DMS 273 (cell line): ENCODE results near the gene LBX1.
A peak's percentile ranks its signal among the peaks of the same experiment; 100 is the strongest.

ENCODE experiments used
- DNase-seq: peaks from one replicate; lab custom pipeline; 2025; ENCODE audit not compliant: unreplicated experiment; lab: John Stamatoyannopoulos, UW

LBX1 gene, protein sequence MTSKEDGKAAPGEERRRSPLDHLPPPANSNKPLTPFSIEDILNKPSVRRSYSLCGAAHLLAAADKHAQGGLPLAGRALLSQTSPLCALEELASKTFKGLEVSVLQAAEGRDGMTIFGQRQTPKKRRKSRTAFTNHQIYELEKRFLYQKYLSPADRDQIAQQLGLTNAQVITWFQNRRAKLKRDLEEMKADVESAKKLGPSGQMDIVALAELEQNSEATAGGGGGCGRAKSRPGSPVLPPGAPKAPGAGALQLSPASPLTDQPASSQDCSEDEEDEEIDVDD

DNA sequence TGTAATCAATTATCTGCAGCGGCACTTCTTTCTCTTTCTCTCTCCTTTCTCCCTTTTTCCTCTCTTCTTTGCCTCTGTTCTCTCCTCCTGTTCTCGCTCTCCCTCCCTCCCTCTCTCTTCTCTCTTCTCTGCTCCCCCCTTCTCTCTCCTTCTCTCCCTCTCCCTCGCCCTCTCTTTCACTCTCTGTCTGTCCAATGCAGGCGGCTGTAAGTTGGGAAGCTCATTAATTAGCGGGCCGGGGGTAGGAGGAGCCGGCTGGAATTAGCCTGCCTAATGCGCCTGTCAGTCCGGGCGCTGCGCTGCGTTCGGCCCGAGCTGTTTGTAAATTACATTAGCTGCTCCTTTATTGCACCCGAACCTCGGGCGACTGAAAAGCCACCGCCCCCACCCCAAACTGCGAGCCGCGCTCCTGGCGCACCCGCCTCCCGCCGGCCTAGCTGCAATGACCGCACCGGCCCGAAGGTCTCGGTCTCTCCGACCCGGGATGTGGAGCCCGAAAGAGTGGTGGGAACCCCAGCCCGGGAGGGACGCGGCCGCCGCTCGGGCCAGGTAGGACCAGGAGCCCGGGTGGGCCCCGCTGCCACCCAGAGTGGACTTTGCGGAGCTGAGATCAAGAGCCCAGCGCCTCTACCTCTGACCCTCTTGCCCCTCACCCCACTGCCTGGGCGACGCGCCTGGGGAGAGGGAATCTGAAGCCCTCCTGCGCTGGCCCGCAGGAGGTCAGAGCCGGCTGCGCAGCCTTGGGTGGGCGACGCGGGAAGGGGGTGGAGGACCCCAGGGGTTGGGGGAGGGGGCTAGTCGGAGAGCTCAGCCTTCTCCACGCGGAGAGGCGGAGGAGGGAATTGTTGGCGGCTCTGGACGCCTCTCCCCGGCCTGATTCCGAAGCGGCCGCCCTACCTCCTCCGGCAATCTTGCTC, at the start of gene LBX1:
Gene LBX1 (minus strand): TSS at position 198 of the 917 bp plus-strand sequence. CDS start 648 bp downstream, outside the sequence.
- DNase-seq = peak; percentile 71

DNA sequence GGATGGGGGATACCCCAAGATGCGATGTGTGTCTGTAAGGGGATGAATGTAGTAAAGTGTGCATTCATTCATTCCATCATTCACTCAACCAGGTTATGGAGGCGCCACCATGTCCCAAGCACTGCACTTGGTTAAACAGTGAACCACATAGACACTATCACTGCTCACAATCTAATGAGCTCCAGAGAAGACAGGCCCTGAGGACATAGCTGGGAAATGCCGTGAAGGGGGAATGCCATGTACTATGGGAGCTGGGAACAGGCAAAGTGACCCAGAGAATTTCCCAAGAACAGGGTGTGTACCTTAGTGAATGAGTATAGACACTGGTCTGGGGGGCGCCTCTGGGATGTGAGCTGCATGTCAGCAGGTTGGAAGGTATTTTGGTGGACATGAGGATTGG, 44.5 kb upstream of the LBX1 start:
- no peak for DNase-seq

DNA sequence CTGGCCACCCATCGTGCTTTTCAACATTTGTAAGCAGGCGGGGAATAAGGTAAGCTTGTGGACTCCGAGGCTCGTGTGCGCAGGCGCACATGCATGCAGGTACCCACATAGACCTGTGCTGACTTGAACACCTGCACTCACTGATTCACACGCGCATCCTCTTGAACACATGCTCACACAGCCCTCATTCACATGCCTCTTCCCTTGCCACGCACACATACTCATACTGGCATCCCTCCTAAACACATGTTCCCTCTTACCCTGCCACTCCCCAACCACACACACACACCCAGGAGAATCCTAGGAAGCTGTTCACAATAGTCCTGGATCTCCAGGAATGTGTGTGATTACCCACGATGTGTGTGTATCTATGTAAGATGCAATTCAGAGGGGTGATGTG, 44.1 kb upstream of the LBX1 start:
- DNase-seq = no peak

DNA sequence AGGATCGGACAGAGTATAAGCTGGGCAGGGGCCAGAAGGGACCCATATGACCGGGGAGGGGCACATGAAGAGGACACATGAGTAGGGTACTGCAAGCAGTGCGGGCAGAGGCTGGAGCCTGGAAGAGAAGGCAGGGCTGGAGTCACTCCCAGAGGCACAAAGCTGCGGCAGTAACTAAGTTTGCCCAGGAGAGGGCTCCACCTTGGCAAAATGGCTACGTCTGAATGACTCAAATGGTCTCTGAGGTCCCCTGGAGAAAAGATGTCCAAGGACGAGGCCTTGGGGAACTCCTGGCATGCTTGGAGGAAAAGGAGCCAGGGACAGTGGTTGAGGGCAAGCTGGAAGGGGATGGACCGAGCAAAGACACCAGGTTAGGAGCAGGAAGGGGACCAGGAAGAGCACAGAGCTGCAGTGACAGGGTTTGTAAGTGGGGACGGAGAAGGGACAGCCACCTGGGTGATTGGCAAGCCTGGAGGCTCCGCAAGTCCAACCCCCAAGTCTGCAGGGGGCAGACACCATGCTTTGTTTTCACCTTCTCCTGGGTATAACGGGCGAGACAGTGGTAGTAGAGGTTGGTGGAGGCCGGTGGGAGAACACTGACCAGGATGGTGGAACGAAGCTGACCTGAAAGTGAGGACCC, 43.1 kb upstream of the LBX1 start:
- DNase-seq = peak; percentile 81

DNA sequence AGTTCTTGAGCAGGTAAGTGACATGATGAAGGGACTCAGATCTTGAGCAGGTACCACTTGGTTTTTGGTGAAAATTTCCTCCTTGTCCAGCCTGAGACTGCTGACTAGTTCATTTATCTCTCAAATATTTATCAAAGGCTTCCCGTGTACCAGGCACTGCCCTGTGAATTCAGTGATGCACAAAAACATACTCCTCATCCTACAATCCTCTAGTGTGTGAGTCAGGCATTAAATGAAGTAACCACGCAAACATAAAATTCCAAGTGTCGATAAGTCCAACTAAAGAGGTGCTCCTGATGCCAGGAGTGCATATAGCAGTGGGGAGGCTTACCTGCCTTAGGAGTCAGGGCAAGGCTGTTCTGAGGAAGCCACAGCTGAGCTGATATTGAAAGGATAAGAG, 41.5 kb upstream of the LBX1 start:
- no peak for DNase-seq

DNA sequence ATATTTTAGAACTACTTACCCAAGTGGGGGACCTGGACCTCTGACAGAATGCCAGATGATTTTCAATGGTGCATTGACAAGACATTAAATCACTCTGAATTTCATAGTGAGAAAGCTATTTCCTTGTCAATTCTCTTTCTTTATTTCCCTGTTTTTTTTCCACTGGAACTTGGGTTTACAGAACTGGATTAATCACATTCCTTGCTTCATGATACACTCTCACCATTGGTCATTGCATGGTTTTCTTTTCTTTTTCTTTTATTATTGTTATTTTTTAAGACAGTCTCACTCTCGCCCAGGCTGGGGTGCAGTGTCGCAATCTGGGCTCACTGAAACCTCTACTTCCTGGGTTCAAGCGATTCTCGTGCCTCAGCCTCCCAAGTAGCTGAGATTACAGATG, 38.5 kb upstream of the LBX1 start:
- no peak for DNase-seq

DNA sequence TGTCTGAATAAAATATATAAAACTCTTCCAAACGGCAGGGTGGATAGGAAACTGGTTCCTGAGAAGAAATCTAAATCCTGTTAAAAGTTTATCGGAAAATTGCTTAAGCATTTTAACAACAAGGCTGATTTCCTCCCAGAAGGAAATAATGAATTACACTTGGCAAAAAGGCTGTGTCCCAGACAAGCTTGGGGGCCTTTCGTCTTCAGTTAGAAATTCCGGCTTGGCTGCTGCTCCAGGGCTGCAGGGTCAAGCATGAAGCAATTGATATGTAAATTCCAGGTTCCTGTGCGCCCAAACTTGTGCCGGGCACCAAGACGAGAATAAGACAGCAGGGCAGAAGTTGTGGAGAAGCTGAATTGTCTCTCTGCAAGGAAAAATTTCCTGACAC, 38.0 kb upstream of the LBX1 start:
- DNase-seq = no peak

DNA sequence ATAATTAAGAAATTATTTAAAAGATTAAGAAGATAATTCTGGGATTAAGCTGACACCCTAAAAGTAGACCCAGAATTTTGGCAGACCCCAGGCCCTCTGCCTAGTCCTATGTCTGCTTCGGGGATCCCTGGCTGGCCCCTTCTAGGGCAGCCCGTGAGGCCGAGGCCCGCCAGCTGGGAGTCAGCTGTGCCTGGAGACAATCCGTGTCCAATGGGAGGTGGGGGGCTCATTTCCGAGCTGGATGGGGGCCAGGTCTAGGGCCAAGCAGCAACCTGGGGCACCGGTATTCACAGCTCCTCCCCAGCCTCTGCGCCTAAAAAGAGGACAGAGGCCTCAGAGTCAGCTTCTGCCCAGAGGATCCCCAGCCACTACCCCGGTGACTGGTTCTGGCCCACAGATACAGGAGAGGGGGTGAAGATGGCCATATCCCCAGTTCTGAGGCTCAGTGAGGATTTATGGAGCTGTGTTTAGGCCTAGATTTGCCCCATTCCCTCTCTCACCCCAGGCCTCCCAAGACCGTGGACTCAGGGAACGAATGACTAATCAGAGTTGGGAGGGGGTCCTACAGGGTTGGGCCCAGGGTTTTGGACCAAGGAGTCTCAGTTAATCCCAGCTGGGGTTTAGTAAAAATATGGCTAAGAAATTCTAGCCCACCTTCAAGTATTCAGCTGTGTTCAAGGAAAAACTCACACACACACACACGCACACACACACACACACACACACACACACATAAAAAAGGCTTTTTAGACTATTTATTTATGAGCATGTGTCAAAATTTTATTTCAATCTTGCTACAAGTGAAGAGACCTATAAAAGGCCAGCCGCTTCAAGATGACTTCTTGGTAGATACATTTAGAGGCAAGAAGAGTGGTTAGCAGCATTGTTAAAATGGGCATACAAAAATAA, 37.4 kb upstream of the LBX1 start:
- DNase-seq = no peak

DNA sequence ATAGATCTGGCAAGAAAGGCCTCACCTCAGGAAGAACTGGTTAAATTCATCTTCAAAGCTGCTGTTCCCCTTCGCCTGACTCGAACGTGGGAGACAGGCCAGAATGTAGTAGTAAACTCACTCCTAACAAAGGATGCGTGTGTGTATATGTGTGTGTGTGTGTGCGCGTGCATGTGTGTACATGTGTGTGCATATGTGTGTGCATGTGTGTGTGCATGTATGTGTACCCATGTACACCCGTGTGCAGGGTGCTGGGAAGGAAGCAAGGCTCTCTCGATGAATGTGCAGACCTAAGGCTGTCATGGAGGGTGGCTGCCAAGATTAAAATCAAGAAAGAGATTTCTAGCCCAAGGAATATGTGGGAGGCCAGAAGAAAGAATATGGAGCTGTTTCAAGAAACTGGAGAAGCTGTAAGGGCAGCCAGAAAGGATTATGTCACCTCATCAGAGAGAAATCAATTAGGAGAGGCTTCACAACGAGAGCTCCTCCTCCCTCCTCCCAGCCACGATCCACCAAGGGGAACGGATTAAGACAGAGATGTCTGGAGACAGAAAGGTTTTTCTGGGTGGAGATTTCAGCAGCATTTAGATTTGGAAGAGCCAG, 34.0 kb upstream of the LBX1 start:
- no peak for DNase-seq

DNA sequence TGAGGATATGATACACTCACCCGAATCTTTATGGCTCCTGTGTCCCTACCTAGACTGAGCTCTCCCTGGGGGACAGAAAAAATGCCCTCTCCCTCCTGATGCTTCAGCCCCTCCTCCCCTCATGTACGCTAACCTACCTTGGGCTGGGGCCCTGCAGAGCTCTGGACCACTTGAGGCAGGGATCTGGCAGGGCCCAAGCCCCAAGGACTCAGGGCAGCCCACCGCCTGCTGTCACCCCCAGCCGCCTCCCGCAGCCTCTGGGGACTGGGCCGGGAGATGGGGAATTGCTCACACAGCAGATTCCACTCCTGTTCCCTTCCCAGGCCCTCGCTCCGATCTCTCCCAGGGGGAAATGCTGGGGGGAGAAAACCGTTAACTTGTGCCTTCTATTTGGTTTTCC, 32.9 kb upstream of the LBX1 start:
- DNase-seq = no peak

DNA sequence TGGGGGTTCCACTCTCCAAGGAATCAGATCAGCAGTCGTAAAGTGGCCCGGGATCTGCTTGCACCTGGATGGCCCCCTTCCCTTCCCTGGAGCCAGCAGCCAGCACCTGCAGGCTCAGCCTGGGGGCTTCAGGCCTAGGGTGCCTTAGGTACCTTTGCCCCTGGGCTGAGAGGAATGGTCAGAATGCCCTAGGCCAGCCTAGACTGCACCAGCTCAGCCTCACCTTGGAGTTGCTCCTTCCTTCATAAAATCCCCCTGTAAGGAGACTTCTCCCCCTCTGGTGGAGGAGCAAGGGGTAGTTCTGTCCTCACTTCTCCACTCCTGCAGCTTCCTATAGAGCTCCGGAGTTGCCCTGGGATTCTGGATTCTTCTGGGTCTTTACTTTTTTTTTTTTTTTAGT, 32.4 kb upstream of the LBX1 start:
- no peak for DNase-seq

DNA sequence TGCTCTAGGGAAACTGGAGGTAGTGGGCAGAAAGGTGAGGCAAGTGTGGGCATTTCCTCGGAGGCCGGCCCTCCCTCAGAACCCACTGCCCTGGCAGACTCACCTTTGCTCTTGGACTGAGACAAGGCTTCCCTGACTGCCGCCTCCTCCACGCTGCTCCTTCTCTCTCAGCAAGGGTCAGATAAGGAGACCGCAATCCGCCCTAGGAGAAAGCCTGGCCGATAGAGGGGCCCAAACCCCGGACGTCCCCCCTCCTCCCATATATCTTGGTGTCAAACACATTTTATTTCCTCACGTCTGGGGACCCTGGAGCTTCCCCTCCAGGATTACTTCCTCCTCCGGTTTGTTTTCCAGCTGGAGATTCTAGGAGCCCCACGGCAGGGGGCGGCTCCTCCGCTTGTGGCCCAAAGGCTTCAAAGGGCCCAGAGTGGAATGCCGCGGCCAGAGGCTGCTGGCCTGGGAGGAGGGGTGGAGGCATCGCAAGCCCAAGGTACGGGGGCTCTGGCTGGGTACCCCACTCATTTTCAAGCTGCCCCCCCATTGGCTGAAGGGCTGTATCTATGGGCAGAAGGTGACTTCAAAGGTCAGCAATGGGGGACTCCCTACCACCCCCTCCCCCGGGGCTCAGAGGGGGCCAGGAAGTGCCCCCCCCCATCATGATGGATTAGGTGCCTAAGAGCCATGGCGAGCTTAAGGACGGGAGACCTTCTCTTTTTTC, 31.7 kb upstream of the LBX1 start:
- DNase-seq = no peak

DNA sequence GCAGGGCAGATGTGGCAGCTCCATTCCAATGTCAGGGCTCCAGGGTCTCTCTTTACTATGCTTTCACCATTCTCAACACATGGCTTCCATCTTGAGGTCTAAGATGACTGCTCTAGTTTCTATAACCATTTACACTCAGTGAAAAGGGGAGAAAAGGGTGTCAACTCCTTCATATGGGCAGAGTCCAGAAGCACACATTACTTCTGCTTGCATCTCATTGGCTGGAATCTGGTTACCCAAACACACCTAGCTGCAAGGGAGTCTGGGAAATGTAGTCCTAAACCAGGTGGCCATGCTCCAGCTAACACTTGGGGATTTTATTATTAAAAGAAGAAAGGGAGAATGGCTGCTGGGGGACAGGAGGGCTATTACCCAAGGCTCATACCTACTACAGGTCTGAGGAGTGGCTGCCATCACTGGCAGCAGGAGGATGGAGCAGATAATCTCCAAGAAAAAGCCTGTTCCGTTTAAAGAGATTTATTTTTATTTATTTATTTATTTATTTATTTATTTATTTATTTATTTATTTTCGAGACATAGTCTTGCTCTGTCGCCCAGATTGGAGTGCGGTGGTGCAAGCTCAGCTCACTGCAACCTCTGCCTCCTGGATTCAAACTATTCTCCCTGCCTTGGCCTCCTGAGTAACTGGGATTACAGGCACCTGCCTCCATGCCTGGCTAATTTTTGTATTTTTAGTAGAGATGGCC, 29.1 kb upstream of the LBX1 start:
- peak; percentile 36 for DNase-seq

DNA sequence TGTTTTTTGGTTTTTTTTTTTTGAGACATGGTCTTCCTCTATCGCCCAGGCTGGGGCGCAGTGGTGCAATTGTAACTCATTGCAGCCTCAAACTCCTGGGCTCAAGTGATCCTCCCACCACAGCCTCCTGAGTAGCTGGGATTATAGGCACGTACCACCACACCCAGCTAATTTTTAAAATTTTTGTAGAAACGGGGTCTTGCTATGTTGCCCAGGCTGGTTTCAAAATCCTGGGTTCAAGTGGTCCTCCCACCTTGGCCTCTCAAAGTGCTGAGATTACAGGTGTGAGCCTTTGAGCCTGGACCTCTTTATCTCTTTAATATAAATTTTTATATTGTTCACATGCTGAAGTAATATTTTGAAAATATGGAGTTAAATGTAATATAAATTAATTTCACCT, 28.2 kb upstream of the LBX1 start:
- DNase-seq = no peak

DNA sequence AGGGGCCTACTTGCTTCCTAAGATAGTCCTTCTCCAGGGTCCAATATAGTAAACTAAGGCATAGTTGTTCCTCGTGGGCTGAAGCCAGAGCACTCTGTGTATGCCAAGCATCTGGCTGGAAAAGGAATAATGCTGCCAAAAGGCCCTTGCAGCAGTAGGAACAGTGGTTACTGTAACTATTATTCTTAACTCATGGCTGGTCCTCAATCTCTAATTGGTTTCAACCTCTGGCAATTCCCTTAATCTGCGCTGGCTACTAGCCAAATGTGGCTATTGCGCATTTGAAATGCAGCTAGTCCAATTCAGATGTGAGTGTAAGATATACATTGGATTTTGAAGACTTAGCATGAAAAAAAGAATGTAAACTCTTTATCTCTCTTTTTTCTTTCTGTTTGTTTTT, 27.8 kb upstream of the LBX1 start:
- DNase-seq = peak; percentile 9

DNA sequence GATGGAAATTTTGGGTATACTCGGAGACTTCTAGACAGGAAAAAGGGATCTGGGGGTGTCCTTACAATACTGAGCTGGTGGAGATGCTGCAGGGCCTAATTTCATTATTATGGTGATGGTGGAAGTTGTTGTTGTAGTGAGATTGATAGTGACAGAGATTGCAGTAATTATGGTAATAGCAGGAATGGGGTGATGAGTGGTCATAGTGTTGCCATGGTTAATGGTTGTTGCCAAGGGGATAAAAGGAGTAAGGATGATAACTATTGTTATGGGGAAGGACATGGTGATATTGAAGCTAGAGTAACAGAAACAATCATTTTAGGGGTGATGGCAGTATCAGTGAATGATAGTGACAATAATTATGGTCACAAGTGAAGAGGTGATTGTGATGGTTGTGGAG, 27.1 kb upstream of the LBX1 start:
- no peak for DNase-seq

DNA sequence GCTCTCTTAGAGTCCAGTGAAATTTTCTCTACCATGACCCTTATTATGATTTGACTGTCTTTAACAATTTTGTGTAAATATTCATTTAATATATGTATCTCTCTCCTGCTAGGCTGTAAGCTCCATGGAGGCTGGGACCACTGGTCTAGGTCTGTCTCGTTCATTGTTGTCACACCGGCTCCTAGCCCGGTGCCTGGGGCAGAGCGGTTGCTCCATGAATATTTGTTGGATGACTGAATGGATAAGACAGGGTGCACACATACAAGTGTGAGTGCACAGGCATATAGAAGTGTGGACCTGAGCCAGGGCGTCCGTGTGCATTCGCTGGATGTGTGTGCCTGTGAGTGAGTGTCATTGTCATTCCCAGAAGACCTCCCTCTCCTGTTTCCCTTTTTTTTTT, 20.9 kb upstream of the LBX1 start:
- DNase-seq = no peak

DNA sequence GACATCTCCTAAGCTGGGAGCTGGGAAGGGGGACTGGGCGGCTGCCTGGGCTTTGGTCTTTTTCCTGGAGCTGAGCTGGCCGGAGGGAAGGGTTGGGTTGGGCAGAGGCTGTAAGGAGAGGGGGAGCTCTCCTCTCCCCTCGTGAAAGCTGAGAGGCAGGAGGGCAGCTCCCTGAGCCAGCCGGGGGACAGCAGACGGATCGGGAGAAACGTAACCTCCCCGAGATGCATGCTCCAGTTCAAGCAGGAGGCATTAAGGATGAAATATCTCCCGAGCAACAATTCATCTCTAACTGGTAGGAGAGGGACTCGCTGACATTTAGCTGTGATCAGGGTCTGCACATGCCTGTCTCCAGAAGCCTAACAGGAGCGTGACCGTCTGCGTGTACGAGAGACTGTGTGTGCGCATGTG, 19.9 kb upstream of the LBX1 start:
- no peak for DNase-seq

DNA sequence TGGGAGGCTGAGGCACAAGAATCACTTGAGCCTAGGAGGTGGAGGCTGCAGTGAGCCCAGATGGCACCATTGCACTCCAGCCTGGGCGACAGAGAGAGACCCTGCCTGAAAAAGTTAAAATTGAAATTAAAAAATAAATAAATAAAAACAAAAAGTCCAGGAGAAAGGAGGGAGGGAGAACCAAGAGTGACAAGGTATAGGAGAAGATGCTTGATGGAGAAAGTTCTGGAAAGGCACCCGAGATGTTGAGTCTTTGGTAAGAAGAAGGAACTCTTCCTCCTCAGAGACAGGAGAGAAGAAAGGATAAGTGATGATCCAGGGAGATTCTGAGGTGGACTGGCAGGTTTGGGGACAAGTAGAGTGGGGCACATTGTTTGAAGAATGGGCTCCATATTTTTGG, 17.4 kb upstream of the LBX1 start:
- no peak for DNase-seq
